Mammary epithelial cell (primary cell): ENCODE data around the gene POMP.

Source experiments
- CTCF ChIP-seq, 2 donors: IDR thresholded peaks in 1 of 2; conservative IDR thresholded peaks in 1 of 2; 2 replicates each; pipeline ENCODE4 v1.5.1; 2011 to 2012; ENCODE audit warnings: inconsistent platforms in 2 of 2, low read length in 2 of 2, mild to moderate bottlenecking in 2 of 2, control low read depth in 1 of 2, low read depth in 1 of 2; ENCODE audit not compliant: insufficient read depth in 1 of 2; ENCODE audit errors: extremely low read depth in 1 of 2
- EZH2 ChIP-seq: IDR thresholded peaks from 2 replicates; pipeline ENCODE4 v1.6.1; 2012; ENCODE audit warnings: low read length, inconsistent platforms, borderline replicate concordance

- no peak for TF ChIP-seq CTCF (conservative IDR thresholded peaks at IDR 0.05 in 1 of 2, IDR thresholded peaks at IDR 0.05 in 1 of 2; ENCODE audit: extremely low read depth in 1 of 2, insufficient read depth in 1 of 2, low read depth in 1 of 2, low read length in 2 of 2)
- TF ChIP-seq EZH2: no peak
These were observed 47.2 kb upstream of the POMP start for GRCh38 chr13:28611654-28612131.
